Endothelial cell (in vitro differentiated cells): ENCODE measurements around the gene P4HA2. TPM values are rescaled to one million over a fixed set of nuclear protein-coding genes. Genes with fewer than 3 reads are reported as not detected.

Experiments
- DNase-seq: peaks from one replicate; pipeline ENCODE4 v3.0.0; 2021; ENCODE audit warnings: low spot score
- H3K27ac Mint-ChIP-seq: one replicate; pipeline ENCODE4 v1.8.0; 2021; ENCODE audit warnings: mixed read lengths, inconsistent platforms; ENCODE audit not compliant: unreplicated experiment
- H3K27me3 Mint-ChIP-seq: one replicate; pipeline ENCODE4 v1.8.0; 2021; ENCODE audit warnings: mild to moderate bottlenecking, moderate library complexity, mixed read lengths, inconsistent platforms; ENCODE audit not compliant: unreplicated experiment
- H3K36me3 Mint-ChIP-seq: one replicate; pipeline ENCODE4 v1.8.0; 2021; ENCODE audit warnings: mild to moderate bottlenecking, low read depth, mixed read lengths, inconsistent platforms; ENCODE audit not compliant: unreplicated experiment
- H3K4me1 Mint-ChIP-seq: one replicate; pipeline ENCODE4 v1.8.0; 2021; ENCODE audit warnings: mild to moderate bottlenecking, mixed read lengths, inconsistent platforms; ENCODE audit not compliant: unreplicated experiment
- H3K4me3 Mint-ChIP-seq: one replicate; pipeline ENCODE4 v1.8.0; 2021; ENCODE audit warnings: mild to moderate bottlenecking, mixed read lengths, inconsistent platforms; ENCODE audit not compliant: unreplicated experiment
- H3K9me3 Mint-ChIP-seq: one replicate; pipeline ENCODE4 v1.8.0; 2021; ENCODE audit warnings: mixed read lengths, inconsistent platforms; ENCODE audit not compliant: unreplicated experiment
- total RNA-seq: library from RNA; stranded (reverse); fragmentation: NEBNext Ultra II Directional; extraction: Animal tissue kit (Norgen Biotek cat#: 25700); gene quantifications from one replicate; pipeline ENCODE4 v1.2.1, GENCODE V29; 2021; ENCODE audit not compliant: unreplicated experiment
- TF ChIP-seq, protein P1 (sequence below): fragments of 200-600 bp; sonication (generic); IDR thresholded peaks from one replicate; pipeline ENCODE4 v1.5.0; 2021; ENCODE audit warnings: antibody characterized with exemption; ENCODE audit not compliant: unreplicated experiment

P4HA2 gene
- total RNA-seq, 1 donor from 2014 or later: 9.9 TPM

GRCh38 chr5:132210944-132211343 is 16.7 kb downstream of the P4HA2 start:
- TF ChIP-seq, protein P1, sequence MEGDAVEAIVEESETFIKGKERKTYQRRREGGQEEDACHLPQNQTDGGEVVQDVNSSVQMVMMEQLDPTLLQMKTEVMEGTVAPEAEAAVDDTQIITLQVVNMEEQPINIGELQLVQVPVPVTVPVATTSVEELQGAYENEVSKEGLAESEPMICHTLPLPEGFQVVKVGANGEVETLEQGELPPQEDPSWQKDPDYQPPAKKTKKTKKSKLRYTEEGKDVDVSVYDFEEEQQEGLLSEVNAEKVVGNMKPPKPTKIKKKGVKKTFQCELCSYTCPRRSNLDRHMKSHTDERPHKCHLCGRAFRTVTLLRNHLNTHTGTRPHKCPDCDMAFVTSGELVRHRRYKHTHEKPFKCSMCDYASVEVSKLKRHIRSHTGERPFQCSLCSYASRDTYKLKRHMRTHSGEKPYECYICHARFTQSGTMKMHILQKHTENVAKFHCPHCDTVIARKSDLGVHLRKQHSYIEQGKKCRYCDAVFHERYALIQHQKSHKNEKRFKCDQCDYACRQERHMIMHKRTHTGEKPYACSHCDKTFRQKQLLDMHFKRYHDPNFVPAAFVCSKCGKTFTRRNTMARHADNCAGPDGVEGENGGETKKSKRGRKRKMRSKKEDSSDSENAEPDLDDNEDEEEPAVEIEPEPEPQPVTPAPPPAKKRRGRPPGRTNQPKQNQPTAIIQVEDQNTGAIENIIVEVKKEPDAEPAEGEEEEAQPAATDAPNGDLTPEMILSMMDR: no peak
- peaks cover 3% of the 10 kb centered on the region for H3K27me3 Mint-ChIP-seq
- DNase-seq: no peak
- H3K36me3 Mint-ChIP-seq: no peaks in the 10 kb centered on the region
- peaks cover 5% of the 10 kb centered on the region for H3K4me1 Mint-ChIP-seq
- H3K4me3 Mint-ChIP-seq: no peak overlapping the region
- H3K9me3 Mint-ChIP-seq: no peaks in the 10 kb centered on the region
- H3K27ac Mint-ChIP-seq: no peak overlapping the region

- DNase-seq: no peak
- H3K9me3 Mint-ChIP-seq: no peaks in the 10 kb centered on the region
- TF ChIP-seq, protein P1: no peak
- no peak overlapping the region for H3K4me3 Mint-ChIP-seq
- H3K27ac Mint-ChIP-seq: no peak overlapping the region
- H3K27me3 Mint-ChIP-seq: peaks cover 3% of the 10 kb centered on the region
- peaks cover 5% of the 10 kb centered on the region for H3K4me1 Mint-ChIP-seq
- H3K36me3 Mint-ChIP-seq: no peaks in the 10 kb centered on the region
Observed at GRCh38 chr5:132209901-132210545, 17.6 kb downstream of the P4HA2 start.

DNA sequence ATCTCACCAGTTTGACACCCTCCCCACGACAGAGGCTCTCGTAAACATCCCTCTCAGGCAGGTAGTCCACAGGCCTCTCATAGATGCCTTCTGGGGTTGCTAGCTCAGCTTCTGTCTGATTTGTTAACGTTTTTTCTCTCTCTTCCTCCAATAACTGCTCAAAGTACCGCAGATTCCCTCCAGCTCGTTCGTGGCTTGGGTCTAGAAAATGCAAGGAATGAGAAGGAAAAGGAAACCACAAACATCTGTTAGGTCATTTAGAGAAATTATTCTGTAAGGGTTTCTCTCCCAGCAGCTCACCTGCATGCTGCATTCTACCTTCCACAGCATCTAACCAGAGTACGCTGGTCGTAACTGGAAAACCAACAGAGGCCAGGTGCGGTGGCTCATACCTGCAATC is 18.5 kb downstream of the P4HA2 start:
- no peak overlapping the region for H3K27ac Mint-ChIP-seq
- peaks cover 9% of the 10 kb centered on the region for H3K4me1 Mint-ChIP-seq
- peaks cover 4% of the 10 kb centered on the region for H3K36me3 Mint-ChIP-seq
- no peaks in the 10 kb centered on the region for H3K9me3 Mint-ChIP-seq
- TF ChIP-seq, protein P1: no peak
- H3K27me3 Mint-ChIP-seq: peaks cover 3% of the 10 kb centered on the region
- DNase-seq: no peak
- H3K4me3 Mint-ChIP-seq: no peak overlapping the region

- Mint-ChIP-seq H3K27ac (no peak overlapping the region), H3K27me3 (peaks cover 3% of the 10 kb centered on the region), H3K4me1 (peaks cover 10% of the 10 kb centered on the region), H3K36me3 (peaks cover 4% of the 10 kb centered on the region), H3K4me3 (peak overlapping the region; percentile 43), H3K9me3 (no peaks in the 10 kb centered on the region)
- TF ChIP-seq, protein P1: no peak
- no peak for DNase-seq
Observed at GRCh38 chr5:132207778-132208177, 19.9 kb downstream of the P4HA2 start.

- Mint-ChIP-seq H3K4me3 (no peak overlapping the region), H3K27ac (no peak overlapping the region), H3K9me3 (no peaks in the 10 kb centered on the region), H3K36me3 (peaks cover 4% of the 10 kb centered on the region), H3K27me3 (peaks cover 3% of the 10 kb centered on the region), H3K4me1 (peaks cover 12% of the 10 kb centered on the region)
- TF ChIP-seq, protein P1: no peak
- DNase-seq: no peak
Observed at GRCh38 chr5:132206782-132207181, 20.9 kb downstream of the P4HA2 start.
